GM13977 (cell line): ENCODE measurements around the gene ADGRL1.

Experiments
- DNase-seq: peaks from one replicate; pipeline ENCODE4 v3.0.0; 2012; ENCODE audit warnings: low spot score
- in situ Hi-C: fragments of 300-500 bp; cut with MboI; formaldehyde crosslinking; loops from one replicate; pipeline ENCODE4 v1.12.0; 2022; ENCODE audit warnings: low sequenced_read_pairs, low pct_unique_long_range_greater_than_20kb, mixed read lengths, inconsistent platforms; ENCODE audit not compliant: unreplicated experiment
- TF ChIP-seq, protein P1 (sequence below): IDR thresholded peaks from 2 replicates; pipeline ENCODE4 v1.5.1; 2012; ENCODE audit warnings: mild to moderate bottlenecking, control low read depth; ENCODE audit not compliant: insufficient read depth; ENCODE audit errors: extremely low read depth, missing control alignments

The ADGRL1 gene

DNA sequence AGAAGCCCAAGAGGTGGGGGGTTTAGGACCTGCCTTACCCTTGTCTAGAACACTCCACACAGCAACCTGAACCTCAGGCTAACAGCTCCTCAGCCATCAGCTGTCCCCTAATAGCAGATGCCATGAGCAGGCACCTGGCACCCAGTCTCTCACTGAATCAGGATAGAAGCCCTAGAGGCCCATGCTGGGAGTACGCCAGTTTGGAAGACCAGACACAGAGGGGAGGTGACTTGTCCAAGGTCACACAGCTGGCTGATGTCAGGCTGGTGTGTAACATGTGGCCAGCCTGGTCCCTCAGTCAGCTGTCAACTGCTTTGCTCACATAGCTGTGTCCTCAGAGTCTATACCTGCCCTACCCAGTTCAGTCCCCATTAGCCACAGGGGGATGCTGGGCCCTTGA is 102.7 kb downstream of the ADGRL1 start:
- no peak for DNase-seq
- TF ChIP-seq, protein P1, sequence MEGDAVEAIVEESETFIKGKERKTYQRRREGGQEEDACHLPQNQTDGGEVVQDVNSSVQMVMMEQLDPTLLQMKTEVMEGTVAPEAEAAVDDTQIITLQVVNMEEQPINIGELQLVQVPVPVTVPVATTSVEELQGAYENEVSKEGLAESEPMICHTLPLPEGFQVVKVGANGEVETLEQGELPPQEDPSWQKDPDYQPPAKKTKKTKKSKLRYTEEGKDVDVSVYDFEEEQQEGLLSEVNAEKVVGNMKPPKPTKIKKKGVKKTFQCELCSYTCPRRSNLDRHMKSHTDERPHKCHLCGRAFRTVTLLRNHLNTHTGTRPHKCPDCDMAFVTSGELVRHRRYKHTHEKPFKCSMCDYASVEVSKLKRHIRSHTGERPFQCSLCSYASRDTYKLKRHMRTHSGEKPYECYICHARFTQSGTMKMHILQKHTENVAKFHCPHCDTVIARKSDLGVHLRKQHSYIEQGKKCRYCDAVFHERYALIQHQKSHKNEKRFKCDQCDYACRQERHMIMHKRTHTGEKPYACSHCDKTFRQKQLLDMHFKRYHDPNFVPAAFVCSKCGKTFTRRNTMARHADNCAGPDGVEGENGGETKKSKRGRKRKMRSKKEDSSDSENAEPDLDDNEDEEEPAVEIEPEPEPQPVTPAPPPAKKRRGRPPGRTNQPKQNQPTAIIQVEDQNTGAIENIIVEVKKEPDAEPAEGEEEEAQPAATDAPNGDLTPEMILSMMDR: no peak
- in situ Hi-C loops: no loop called here

DNA sequence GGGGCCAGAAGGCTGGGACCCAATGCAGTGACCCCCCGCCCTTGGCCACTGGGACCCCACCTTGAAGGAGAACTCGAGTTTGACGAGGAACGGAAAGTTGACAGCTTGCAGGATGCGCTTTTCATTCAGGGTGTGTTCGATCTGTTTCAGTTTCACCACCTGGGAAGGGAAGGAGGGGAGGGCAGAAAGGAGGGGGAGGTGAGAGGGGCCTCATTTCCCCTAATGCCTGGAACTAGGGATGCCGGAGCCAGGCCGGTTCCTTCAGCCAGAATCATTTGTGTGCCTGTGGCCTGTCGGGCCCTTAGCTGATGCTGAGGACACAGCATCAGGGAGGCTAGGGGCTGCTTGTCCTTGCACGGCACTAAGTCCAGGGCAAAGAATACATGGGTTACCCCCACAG is 103.2 kb downstream of the ADGRL1 start:
- DNase-seq: no peak
- TF ChIP-seq, protein P1: no peak
- in situ Hi-C loops: no loop called here

DNA sequence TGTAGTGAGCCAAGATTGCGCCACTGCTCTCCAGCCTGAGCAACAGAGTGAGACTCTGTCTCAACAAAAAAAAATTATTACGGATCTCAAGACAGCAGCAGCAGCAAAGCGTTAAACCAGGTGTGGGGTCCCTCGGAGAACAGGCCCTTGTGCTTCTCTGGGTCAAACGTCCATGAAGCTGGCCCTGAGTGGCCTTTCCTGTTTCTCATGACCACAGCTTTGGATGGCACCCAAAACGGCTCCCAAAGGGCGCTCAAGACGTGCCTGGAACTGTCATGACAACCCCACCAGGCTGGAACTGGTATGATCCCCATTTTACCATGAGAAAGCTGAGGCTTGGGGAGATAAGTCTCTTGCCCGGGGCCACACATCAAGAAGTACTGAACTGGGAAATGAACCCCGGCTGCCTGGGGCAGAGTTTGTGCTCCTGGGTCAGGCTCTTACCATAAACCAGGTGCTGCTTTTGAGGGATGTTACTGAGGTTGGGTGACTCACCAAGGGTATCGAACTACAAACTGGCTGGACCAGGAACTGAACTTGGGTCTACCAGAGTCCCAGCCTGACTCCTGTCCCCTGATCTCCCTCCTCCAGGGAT is 103.8 kb downstream of the ADGRL1 start:
- no peak for DNase-seq
- TF ChIP-seq, protein P1: no peak
- in situ Hi-C loops: no loop called here

DNA sequence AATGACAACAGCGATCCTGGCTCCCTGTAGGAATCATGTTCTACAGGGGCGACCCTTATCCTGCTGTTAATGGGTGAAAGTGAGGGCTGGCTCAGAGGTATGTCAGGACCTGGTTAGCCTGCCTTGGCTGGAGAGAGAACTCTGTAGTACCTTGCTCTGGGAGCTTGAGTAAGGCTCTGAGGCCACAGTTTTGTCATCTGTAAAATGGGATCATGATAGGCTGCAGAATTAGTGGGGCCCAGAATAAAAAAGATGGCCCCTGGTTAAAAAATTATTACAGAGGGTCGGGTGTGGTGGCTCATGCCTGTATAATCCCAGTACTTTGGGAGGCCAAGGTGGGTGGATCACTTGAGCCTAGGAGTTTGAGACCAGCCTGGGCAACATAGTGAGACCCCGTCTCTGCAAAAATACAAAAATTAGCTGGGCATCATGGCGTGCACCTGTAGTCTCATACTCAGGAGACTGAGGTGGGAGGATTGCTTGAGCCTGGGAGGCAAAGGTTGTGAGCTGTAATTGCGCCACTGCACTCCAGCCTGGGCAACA is 104.9 kb downstream of the ADGRL1 start:
- in situ Hi-C loops: no loop called here
- TF ChIP-seq, protein P1: no peak

More for the DNA sequence above, 104.9 kb downstream of the ADGRL1 start:
- DNase-seq: no peak
